Fibroblast of skin of abdomen (primary cell): ENCODE measurements around the gene THAP11. TPM values are rescaled to one million over a fixed set of nuclear protein-coding genes. Genes with fewer than 3 reads are reported as not detected.

Experiments
- DNase-seq: peaks from one replicate; pipeline ENCODE4 v3.0.0-alpha.2; 2013
- polyA plus RNA-seq, 2 experiments: library from polyadenylated mRNA; unstranded; fragments of 120-200 nt; gene quantifications; one replicate each; pipeline ENCODE4 v1.2.1, GENCODE V29; 2013; ENCODE audit not compliant: insufficient read length in 2 of 2

THAP11 gene
- polyA plus RNA-seq (2013, experiment 1 of 2; ENCODE audit: insufficient read length): 22.9 TPM
- polyA plus RNA-seq (2013, experiment 2 of 2; ENCODE audit: insufficient read length): 23.6 TPM

DNA sequence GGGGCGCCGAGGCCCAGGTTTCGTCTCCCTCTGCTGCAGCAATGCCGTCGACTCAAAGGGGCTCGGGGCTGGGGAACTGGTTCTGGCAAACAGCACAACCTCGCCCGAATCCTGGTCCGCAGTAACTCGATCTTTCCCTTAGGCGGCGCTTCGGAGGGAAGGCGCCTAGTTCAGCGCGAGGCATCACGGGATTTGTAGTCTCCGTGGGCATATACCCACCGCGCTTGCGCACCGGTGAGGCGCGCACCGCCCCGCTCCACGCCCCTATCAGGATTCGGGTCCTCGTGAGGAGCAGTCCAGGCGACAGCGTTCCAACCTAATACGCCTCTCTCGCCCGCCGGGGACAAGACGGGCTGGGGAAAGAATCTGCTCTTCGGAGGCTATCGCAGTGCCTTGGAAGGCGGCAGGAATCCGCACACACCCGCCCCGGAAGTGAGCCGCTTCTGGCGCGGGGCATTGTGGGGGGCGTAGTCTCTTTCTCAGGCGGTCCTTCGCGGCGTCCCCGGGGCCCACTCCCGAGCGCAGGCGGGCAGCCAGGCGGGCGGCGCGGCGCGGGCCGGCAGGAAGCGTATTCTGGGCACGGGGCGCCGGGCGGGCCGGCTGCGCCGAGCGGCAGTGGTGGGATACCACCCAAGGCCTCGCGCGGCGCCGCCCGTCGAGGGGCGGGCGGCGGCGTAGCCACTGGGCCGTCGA is at the start of gene THAP11:
Gene THAP11, plus strand, starts transcription at position 505 of the 693 bp plus-strand sequence. CDS start 235 bp downstream, outside the sequence.
- DNase-seq: peak; percentile 93

DNA sequence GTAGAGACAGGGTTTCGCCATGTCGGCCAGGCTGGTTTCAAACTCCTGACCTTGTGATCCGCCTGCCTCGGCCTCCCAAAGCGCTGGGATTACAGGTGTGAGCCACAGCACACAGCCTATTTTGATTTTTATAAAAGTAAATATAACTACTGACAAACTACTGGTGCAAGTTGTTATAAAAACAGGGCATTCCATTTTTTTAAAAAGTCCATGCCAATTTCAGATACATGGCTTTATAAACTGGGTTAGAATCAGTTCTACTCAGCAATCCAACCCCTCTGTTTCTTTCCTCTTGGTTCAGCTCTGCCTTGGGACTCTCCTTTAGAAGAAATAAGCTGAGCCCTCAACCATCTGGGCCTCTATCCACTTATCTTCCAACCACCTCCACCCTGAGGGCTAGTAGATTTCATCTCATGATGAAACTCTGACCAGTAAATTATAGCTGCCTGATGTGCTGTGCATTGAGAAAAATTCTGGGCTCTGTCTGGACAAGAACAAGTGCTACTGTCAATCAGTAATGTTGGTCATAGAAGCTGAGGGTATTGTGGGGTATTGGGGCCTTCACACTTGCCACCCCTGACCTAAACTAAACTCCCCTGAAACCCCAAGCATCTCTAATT is 45.9 kb upstream of the THAP11 start:
- DNase-seq: no peak

DNA sequence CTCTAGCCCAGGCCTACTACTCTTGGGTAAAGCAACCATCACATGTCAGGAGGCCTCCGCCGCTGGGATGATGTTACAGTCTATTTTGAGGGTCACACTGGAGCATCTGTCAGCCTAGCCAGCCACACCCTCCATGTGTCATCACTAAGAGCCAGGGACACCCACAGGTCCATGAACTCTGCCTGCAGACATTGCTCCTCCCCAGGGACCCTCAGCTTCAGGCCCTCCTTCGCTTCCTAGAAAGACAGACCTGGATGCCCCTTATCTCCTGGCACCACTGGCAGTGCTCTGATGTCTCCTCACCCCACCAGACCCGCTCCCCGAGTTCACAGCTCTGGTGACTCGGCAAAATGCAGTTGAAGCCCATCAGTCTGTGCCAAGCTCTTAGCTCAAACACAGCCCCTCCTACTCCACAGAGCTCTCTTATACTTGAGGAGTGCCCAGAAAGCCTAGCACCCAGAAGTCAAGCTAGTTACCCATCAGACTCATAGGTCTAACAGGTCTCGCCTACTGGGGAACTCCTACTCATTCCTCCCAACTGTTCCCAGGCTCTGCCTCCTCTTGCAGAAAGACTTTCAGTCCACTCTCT is 41.7 kb upstream of the THAP11 start:
- DNase-seq: no peak

DNA sequence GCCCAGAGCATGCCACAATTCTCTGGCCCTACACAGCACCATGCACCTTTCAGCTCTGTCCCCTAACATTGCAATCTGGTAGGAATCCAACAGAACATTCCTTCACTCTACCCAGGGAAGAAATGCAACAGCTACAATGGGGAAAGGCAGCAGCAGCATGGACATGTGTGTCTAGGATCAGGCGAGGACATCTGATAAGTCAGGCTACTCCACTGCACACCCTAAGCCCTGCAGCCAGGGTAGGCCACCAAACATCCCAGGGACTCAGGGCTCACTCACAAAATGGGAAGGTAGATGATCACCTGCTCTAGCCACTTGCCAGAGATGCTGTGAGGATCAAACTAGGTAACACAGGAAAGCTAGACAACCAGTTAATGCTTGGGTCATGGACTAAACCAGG is 40.9 kb upstream of the THAP11 start:
- DNase-seq: no peak

DNA sequence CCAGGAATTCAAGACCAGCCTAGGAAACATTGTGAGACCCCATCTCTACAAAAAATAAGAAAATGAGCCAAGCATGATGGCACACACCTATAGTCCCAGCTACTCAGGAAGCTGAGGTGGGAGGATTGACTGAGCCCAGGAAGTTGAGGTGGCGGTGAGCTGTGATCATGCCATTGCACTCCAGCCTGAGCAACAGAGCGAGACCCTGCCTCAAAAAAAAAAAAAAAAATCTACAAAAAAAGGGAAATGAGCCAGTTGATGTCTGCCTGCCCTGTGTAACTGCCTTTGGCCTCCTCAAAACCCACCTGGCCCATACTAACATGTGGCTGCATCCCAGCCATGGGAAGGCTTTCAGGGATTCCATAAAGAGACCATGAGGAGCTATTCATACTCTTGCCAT is 40.2 kb upstream of the THAP11 start:
- no peak for DNase-seq

DNA sequence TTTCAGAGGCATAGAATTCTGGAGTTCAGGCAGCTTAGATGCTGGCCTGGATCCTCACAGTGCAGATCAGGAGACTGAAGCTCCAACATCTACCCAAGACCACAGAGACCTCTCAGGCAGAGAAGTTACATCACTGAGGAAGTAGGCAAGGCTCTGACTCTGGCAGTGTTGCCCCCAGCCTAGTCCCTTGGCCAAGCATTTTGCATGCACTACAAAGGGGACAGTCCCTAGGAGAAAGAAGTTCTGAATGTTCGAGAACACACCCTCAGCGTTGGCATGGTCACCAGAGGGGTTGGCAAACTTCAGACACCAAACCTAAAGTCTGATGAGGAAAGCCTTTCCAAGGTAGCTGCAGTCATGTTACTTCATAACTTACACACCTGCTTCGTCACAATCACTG is 38.2 kb upstream of the THAP11 start:
- no peak for DNase-seq

DNA sequence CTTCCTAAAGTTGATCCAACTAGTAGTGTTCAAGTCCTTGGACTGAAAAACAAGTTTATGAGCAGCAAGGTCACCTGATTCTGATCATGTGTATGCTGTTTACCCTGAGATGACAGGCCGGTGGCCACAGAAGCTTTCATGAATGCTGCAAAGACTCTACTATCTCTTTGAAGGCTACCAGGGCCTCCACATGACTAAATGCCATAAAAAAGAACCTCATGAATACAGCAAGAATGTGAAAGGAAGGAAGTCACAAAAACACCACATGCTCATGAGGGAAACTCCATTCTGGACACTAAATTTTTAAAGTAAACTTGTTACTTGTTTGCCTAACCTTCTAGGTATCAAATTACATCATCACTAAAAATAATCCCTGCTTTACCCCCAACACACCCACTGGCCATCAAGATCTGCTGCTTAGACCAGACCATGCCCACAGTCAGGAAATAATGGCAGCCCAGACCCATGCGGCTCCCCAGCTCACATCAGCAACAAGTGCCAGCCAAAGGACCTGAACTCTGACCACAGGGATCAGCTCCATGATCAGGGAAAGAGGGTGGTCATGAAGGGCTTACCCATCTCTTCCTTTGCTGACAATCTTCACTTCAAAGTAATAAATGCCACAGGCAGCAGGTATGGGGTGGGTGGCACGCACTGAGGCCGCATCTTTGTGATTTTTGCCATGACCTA is 37.1 kb upstream of the THAP11 start:
- no peak for DNase-seq

DNA sequence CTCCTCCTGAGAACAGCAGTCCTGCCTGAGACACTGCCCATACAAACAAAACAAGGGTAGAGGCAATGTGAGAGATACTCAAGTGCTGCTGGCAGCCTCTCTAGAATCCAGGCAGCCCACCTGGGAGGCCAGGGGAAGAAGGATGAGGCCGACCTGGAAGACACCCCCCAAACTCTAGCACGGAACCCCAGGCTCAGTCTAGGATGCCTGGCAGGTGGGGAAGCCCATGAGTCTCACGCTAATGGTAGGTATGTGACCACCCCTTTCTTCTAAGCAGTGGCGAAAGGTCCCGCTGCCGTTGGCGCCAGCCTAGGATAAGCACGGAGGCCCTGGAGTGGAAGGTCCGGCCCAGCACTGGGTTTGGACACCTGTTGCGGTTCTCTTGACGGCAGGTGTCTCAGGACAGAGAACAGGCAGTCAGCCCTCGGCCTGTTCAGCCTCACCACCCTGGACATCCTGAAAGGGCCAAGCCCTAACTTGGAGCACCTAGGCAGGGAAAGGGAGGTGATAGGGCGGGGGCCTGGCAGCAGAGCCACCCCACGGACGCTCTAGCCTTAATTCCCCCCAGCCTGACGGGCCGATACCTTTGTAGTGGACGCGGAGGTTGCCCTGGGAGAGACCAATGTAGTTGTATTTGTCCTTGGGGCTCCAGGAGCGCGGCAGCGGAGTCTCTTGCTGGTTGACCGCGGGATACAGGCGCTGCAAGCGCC is 36.2 kb upstream of the THAP11 start:
- no peak for DNase-seq

DNA sequence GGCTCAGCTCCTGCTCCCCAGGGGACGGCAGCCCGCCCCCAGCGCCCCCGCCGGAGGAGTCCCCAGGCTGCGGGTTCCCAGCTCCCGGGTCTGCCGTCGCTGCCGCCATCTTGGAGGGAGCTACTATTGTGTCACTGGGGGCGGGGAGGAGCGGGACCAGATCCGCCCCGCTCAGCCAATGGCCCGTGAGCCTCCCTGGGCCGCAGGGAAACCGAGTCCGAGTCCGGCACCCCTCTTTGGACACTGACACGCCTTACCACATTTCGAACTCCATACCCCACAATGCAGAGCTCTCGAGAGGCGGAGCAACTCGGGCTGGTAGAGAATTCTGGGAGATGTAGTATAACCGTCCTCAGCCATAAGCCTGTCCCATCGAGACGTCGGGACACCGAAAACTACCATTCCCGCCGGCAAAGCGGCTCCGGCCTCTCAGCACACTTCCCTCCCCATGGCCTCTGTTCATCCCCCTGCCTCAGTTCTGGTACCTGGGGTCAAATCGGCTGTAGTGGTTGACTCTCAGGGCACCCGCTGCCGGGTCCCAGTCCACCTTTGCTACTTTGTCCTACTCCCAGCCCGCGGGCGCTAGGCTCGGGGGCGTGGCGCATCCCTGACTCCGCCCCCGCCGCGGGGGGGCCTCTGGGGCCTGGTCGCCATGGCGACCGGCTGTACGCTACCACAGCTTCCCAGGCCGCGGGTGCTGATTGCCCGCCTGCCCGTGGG is 35.5 kb upstream of the THAP11 start, which contains the start of the genes RANBP10 and TSNAXIP1:
Gene RANBP10, minus strand, starts transcription at position 133 of the 720 bp plus-strand sequence. Its CDS starts 24 bp downstream, at position 109.
Gene TSNAXIP1, plus strand, starts transcription at position 462 of the 720 bp plus-strand sequence. CDS start 261 bp downstream, outside the sequence.
- DNase-seq: peak; percentile 99

DNA sequence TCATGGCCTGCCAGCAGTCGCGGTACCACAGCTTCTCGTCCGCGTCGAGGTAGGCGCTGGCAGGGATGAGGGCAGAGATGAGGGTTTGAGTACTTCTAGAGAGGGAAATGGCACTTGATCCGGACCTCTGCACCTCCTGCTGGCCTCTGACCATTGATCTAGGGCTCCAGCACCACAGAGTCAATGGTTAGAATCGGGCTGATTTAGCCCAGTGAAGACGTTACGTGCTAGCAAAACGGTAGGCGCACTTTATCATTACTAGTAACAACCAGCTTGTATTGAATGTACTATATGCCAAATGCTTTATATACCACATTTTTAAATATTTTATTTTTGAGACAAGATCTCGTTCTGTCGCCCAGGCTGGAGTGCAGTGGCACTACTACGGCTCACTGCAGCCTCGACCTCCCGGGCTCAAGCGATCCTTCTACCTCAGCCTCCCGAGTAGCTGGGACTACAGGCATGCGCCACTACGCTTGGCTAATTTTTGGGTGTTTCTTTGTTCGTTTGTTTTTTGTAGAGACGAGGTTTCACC is 34.9 kb upstream of the THAP11 start:
- no peak for DNase-seq

DNA sequence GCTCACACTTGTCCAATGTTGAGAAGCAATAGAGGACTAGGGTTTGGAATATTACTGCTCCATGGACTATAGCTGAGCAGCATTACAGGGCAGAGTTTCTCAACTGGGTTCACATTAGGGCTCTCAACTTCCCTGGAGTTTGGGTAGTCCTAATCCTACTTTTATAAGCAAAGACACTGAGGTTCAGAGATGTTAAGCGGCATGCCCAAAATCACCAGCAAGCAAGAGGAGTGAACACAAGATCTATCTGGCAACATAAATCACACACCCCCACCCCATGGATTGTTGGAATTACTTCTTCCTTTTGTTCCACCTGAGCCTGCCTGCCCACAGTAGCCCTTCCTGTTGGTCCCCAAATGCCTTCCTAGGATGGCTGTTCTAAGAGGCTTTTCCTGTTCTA is 30.2 kb upstream of the THAP11 start:
- no peak for DNase-seq

DNA sequence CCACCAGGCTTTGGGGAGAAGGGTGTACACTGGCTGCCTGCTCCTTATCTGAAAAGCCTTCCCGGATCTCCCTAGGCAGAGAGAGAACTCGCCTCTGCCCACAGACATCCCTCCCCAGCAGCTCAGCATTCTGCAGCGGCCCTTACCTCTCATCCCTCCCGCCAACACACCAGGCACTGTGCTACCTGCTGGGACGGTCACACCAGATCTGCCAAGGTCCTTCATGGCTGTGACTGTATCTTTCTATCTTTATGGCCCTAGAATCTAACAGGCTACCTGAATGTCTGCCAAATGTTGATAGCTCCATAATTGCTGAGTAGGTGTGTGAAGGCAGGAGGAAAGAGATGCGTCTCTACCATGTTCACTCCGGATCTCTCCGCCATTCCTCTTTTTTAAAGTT is 27.6 kb upstream of the THAP11 start:
- no peak for DNase-seq

DNA sequence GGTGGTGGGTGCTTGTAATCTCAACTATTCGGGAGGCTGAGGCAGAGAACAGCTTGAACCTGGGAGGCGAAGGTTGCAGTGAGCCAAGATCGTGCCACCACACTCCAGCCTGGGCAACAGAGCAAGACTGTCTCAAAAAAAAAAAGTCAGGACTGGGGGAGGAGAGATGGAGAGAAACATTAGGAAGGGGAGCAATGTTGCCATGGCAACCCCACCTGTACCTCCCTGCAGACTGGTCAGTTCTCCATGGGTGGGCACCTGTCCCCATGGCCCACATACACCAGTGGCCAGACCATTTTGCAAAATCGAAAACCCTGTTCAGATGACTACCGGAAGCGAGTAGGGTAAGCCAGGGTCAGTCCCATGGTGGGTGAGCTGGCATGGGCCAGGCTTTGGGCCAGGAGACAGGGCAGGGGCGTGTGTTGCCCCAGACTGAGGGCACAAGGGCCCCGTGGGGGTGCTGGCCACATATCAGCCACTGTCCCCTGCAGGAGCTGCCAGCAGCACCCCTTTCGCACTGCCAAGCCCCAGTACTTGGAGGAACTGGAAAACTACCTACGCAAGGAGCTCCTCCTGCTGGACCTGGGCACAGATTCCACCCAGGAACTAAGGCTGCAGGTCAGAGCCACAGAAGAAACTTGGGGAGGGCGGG is 21.4 kb upstream of the THAP11 start:
- DNase-seq: no peak

DNA sequence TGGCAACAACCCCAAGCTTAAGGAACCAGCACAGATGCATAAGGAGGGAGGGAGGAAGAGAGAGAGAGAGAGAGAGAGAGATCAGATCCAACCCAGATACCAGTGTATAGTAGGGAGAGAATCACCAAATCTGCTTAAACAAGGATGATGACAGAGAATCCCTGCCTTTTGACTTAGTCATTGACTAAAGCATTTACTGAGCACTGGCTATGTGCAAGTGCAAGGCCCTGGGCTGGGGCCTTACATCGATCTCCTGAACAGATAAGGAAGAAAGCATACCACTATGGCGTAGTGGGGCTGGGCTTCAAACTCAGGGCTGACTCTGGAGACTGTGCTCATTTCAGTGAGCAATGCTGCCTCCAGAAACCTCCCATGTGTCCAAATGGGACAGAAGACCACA is 19.6 kb upstream of the THAP11 start:
- DNase-seq: peak; percentile 23

DNA sequence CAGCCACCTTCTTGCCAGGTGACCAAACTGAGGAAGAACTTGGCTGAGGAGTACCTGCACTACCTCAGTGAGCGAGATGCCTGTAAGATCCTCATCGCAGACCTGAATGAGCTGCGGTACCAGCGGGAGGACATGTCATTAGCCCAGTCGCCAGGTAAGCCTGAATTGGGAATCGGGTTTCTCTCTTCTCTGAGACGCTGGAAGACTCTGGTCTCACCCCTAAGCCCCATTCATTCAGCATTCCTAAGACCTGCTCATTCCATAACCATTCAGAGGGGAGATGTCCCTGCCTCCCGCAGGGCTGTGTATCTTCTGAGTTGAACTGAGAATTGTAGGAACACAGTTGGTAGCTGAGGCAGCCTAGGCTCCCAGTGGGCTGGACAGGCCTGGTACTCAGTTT is 17.0 kb upstream of the THAP11 start:
- DNase-seq: no peak

DNA sequence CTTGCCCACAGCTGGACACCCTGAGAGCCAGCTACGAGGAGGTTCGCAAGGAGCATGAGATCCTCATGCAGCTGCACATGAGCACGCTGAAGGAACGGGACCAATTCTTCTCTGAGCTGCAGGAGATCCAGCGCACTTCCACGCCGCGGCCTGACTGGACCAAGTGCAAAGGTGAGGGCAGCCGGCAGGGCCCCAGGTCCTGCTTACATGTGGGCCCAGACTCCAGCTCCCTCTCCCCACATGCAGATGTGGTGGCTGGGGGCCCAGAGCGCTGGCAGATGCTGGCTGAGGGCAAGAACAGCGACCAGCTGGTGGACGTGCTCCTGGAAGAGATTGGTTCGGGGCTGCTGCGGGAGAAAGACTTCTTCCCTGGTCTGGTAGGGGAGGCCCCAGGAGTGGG is 16.2 kb upstream of the THAP11 start:
- DNase-seq: no peak

DNA sequence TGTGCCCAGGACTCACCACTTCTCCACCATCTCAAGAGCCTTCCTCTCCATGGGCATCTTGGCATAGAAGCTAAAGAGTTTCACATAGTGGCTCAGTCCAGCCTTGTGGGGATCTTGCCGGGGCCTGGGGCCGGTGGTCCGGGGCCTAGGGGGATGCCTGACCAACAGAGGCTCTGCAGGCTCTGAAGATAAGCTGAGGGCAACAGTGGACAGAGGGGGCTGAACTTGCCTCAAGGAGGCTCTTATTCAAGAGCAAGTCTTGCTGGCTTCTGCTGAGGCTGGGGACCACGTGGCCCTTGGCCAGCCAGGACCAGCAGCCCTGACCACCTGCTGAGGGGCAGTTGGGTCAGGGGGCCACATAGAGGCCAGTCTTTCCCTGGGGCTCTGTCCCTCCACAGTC is 13.5 kb upstream of the THAP11 start:
- DNase-seq: no peak

DNA sequence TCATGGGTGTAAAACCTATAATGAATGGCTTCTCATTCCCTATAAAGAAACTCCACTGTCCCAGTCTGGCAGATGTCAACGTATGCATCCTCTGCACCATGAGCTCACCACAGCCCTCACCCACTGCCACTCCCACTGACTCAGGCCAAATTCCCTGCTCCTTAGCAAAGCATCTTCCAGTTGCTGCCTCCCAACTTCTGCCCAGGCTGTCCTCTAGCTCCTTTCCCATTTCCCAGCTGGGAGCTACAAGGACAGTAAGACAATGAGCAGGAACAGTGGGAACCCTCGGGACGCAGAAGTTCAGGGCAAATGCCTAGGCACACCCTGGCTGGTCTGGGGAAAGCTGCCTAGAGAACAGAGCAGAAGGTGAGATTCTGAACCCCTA is 9.1 kb upstream of the THAP11 start:
- peak; percentile 61 for DNase-seq

DNA sequence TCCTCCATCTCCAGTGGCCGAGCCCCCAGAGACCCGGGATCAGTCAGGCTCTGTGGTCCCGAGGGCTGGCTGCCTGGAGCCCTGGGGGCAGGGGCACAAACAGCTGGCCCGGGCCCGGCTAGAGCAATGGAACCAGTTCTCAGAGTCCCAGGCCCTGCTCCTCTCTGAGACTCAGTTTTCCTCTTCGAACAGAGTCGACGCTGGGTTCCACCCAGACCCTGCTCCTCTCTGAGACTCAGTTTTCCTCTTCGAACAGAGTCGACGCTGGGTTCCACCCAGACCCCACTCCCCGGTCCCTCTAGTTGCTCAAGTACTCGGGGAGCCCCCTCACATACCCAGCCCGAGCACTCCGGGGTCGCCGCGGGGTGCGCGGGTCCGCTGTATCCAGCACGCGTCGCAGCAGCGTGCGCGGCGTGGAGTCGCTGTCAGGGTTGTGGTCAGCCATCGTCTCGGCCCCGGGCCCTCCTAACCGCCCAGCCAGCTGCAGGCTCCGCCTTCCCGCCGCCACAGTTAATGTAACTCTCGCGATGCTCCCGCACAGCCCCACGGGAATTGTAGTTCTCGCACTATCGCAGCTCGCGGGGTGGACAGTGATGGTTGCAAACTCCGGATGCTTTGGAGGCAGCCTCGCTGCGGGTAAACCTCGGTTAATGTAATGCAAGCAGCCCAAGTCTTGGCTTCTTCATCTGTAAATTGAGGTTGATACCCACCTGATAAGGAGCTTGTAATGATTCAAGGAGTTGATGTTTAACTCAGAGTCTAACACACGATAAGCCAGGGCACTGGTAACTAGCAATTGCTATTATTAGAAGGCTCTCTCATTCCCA is 8.5 kb upstream of the THAP11 start:
- DNase-seq: peak; percentile 87

DNA sequence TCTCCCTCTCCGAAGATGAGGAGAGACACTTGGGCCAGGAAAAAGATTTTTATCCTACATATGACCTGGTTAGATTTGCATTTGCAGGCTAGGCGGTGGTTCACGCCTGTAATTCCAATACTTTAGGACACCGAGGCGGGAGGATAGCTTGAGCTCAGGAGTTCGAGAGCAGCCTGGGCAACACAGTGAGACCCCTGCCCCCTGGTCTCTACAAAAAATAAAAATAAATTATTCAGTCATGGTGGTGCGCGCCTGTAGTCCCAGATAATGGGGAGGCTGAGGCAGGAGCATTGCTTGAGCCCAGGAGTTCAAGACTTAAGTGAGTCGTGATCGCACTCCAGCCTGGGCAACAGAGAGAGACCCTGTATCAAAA is 7.9 kb upstream of the THAP11 start:
- no peak for DNase-seq
